ENCODE measurements around the gene KIF4A. TPM values are rescaled to one million over a fixed set of nuclear protein-coding genes. Genes with fewer than 3 reads are reported as not detected.

KIF4A gene
- total and polyA plus RNA-seq, 5 donors, result 0.05 to 0.65 (median 0.28) TPM

GRCh38 chrX:70455366-70456202, 165.7 kb downstream of the KIF4A start:
- no peaks in the 10 kb centered on the region for H3K9me3 ChIP-seq (ENCODE audit: control insufficient read depth, low read length)
- intact Hi-C loops (cut with DNase I), result loop anchor here in 2 of 4 donors (10.0 kb wide), 2 partner anchors 99 to 209 kb away; no protein-coding TSS in a partner anchor
- DNase-seq (no peak), ATAC-seq (peak; percentile 7 to 23)
- H3K4me1 ChIP-seq (ENCODE audit: control insufficient read depth, insufficient read depth, low read length), result no peaks in the 10 kb centered on the region
- no peaks in the 10 kb centered on the region for H3K27me3 ChIP-seq (ENCODE audit: control insufficient read depth, insufficient read depth)
- H3K4me3 ChIP-seq (ENCODE audit: low read length), result peak overlapping the region; percentile 58
- peak overlapping the region; percentile 60 for H3K27ac ChIP-seq (ENCODE audit: low read length)
- WGBS, result 27% methylated on average over 32 of the region's 32 CpGs

- H3K27me3 ChIP-seq (ENCODE audit: control insufficient read depth, insufficient read depth), result no peaks in the 10 kb centered on the region
- peak overlapping the region; percentile 58 for H3K4me3 ChIP-seq (ENCODE audit: low read length)
- no peaks in the 10 kb centered on the region for H3K9me3 ChIP-seq (ENCODE audit: control insufficient read depth, low read length)
- ATAC-seq (no peak), DNase-seq (no peak)
- H3K4me1 ChIP-seq (ENCODE audit: control insufficient read depth, insufficient read depth, low read length), result no peaks in the 10 kb centered on the region
- 42% methylated on average over 2 of the region's 2 CpGs for WGBS
- intact Hi-C loops (cut with DNase I), result loop anchor here in 2 of 4 donors (10.0 kb wide), 2 partner anchors 99 to 209 kb away; no protein-coding TSS in a partner anchor
- peak overlapping the region; percentile 52 for H3K27ac ChIP-seq (ENCODE audit: low read length)
These were observed 166.4 kb downstream of the KIF4A start for GRCh38 chrX:70456256-70456655.

- ATAC-seq, result no peak
- no peak overlapping the region for H3K4me3 ChIP-seq (ENCODE audit: low read length)
- no peak overlapping the region for H3K27ac ChIP-seq (ENCODE audit: low read length)
- 99% methylated on average over 2 of the region's 2 CpGs for WGBS
- no peak for DNase-seq
- H3K27me3 ChIP-seq (ENCODE audit: control insufficient read depth, insufficient read depth), result no peaks in the 10 kb centered on the region
- intact Hi-C loops (cut with DNase I), result no loop called here
- H3K4me1 ChIP-seq (ENCODE audit: control insufficient read depth, insufficient read depth, low read length), result no peaks in the 10 kb centered on the region
- H3K9me3 ChIP-seq (ENCODE audit: control insufficient read depth, low read length), result no peaks in the 10 kb centered on the region
These were observed 171.1 kb downstream of the KIF4A start for GRCh38 chrX:70461026-70461425.

GRCh38 chrX:70464051-70464450, 174.1 kb downstream of the KIF4A start:
- intact Hi-C loops (cut with DNase I), result no loop called here

GRCh38 chrX:70466968-70467367, 177.1 kb downstream of the KIF4A start:
- intact Hi-C loops (cut with DNase I), result no loop called here
- Histone ChIP-seq H3K27ac (ENCODE audit: low read length) (no peak overlapping the region), H3K27me3 (ENCODE audit: control insufficient read depth, insufficient read depth) (no peaks in the 10 kb centered on the region), H3K4me3 (ENCODE audit: low read length) (no peak overlapping the region), H3K9me3 (ENCODE audit: control insufficient read depth, low read length) (no peaks in the 10 kb centered on the region), H3K4me1 (ENCODE audit: control insufficient read depth, insufficient read depth, low read length) (no peaks in the 10 kb centered on the region)
- ATAC-seq, result no peak
- DNase-seq, result no peak

More at GRCh38 chrX:70464051-70464450, 174.1 kb downstream of the KIF4A start:
- DNase-seq, result no peak
- Histone ChIP-seq H3K4me1 (ENCODE audit: control insufficient read depth, insufficient read depth, low read length) (no peaks in the 10 kb centered on the region), H3K27ac (ENCODE audit: low read length) (no peak overlapping the region), H3K9me3 (ENCODE audit: control insufficient read depth, low read length) (no peaks in the 10 kb centered on the region), H3K27me3 (ENCODE audit: control insufficient read depth, insufficient read depth) (no peaks in the 10 kb centered on the region), H3K4me3 (ENCODE audit: low read length) (no peak overlapping the region)
- no peak for ATAC-seq

- DNase-seq (no peak), ATAC-seq (no peak)
- H3K27me3 ChIP-seq (ENCODE audit: control insufficient read depth, insufficient read depth), result no peaks in the 10 kb centered on the region
- H3K4me1 ChIP-seq (ENCODE audit: control insufficient read depth, insufficient read depth, low read length), result no peaks in the 10 kb centered on the region
- no peak overlapping the region for H3K4me3 ChIP-seq (ENCODE audit: low read length)
- 93% methylated on average over 1 of the region's 1 CpG for WGBS
- H3K9me3 ChIP-seq (ENCODE audit: control insufficient read depth, low read length), result no peaks in the 10 kb centered on the region
- no peak overlapping the region for H3K27ac ChIP-seq (ENCODE audit: low read length)
- intact Hi-C loops (cut with DNase I), result no loop called here
These were observed 178.8 kb downstream of the KIF4A start for GRCh38 chrX:70468709-70469108.

Other genes starting within 250 kb of the KIF4A start
- gene AWAT2, start 240.2 kb upstream of the KIF4A start, total RNA-seq, result not detected
- gene AWAT2, start 240.2 kb upstream of the KIF4A start, polyA plus RNA-seq, result not detected
- not detected for gene OTUD6A, start 227.6 kb upstream of the KIF4A start, total RNA-seq
- gene OTUD6A, start 227.6 kb upstream of the KIF4A start, polyA plus RNA-seq, result not detected
- gene IGBP1, start 156.7 kb upstream of the KIF4A start, total RNA-seq, result 10 to 100 TPM; 42.9 to 71.5 (median 53.8) TPM
- 45.9 TPM for gene IGBP1, start 156.7 kb upstream of the KIF4A start, polyA plus RNA-seq
- gene DGAT2L6, start 112.6 kb upstream of the KIF4A start, total RNA-seq, result not detected
- gene DGAT2L6, start 112.6 kb upstream of the KIF4A start, polyA plus RNA-seq, result not detected
- not detected for gene AWAT1, start 55.4 kb upstream of the KIF4A start, total RNA-seq
- gene AWAT1, start 55.4 kb upstream of the KIF4A start, polyA plus RNA-seq, result not detected
- gene P2RY4, start 29.9 kb upstream of the KIF4A start, total RNA-seq, result not detected
- gene P2RY4, start 29.9 kb upstream of the KIF4A start, polyA plus RNA-seq, result 0.05 TPM
- gene ARR3, start 21.8 kb upstream of the KIF4A start, total RNA-seq, result not detected
- not detected for gene ARR3, start 21.8 kb upstream of the KIF4A start, polyA plus RNA-seq
- gene RAB41, start 7.9 kb upstream of the KIF4A start, total RNA-seq, result not detected
- not detected for gene RAB41, start 7.9 kb upstream of the KIF4A start, polyA plus RNA-seq
- 10 to 100 TPM; 34.6 to 41.4 (median 40.4) TPM for gene PDZD11, start 177 bp upstream of the KIF4A start, total RNA-seq
- 64.4 TPM for gene PDZD11, start 177 bp upstream of the KIF4A start, polyA plus RNA-seq
- not detected for gene GDPD2, start 133.2 kb downstream of the KIF4A start, total RNA-seq
- gene GDPD2, start 133.2 kb downstream of the KIF4A start, polyA plus RNA-seq, result not detected
- gene DLG3, start 154.7 kb downstream of the KIF4A start, total RNA-seq, result 10 to 100 TPM; 11.9 to 20.8 (median 15.7) TPM
- gene DLG3, start 154.7 kb downstream of the KIF4A start, polyA plus RNA-seq, result 7.3 TPM